Gastroesophageal sphincter (tissue), 4 donors: ENCODE measurements around the gene POLR3K. TPM values are rescaled to one million over a fixed set of nuclear protein-coding genes. Genes with fewer than 3 reads are reported as not detected.

Experiments used
- ATAC-seq: fragments of 150-250 bp; one replicate; pipeline ENCODE4 v1.9.1; 2016; ENCODE audit warnings: mild to moderate bottlenecking, moderate library complexity
- H3K27ac ChIP-seq, 4 donors: fragments of 200-600 bp; sonication (generic) in 3 of 4; 1 replicate in 3 of 4; 2 replicates in 1 of 4; pipeline ENCODE4 v1.5.1; 2016 to 2019
- H3K27me3 ChIP-seq: fragments of 200-600 bp; sonication (generic); one replicate; pipeline ENCODE4 v1.5.1; 2019
- H3K36me3 ChIP-seq, 2 donors: fragments of 200-600 bp; sonication (generic); one replicate each; pipeline ENCODE4 v1.5.1; 2019; ENCODE audit warnings: control low read depth in 1 of 2
- H3K4me1 ChIP-seq, 3 donors: fragments of 200-600 bp; sonication (generic); 1 replicate in 2 of 3; 2 replicates in 1 of 3; pipeline ENCODE4 v1.5.1; 2016 to 2019; ENCODE audit warnings: control low read depth in 2 of 3
- H3K4me3 ChIP-seq, 2 donors: fragments of 200-600 bp; sonication (generic); one replicate each; pipeline ENCODE4 v1.5.1; 2019; ENCODE audit warnings: mild to moderate bottlenecking in 1 of 2, moderate library complexity in 1 of 2
- H3K9me3 ChIP-seq, 3 donors: fragments of 200-600 bp; sonication (generic); one replicate each; pipeline ENCODE4 v1.5.1; 2017 to 2019; ENCODE audit warnings: control low read depth in 2 of 3
- EP300 ChIP-seq: sonication (generic); formaldehyde crosslinking; IDR thresholded peaks from one replicate; pipeline ENCODE4 v1.6.1; 2017; ENCODE audit warnings: antibody characterized with exemption, mild to moderate bottlenecking
- POLR2A ChIP-seq, 2 donors: fragments of 450-650 bp; IDR thresholded peaks; one replicate each; pipeline ENCODE4 v1.6.1; 2017; ENCODE audit warnings: antibody characterized with exemption in 2 of 2, mild to moderate bottlenecking in 2 of 2, moderate library complexity in 1 of 2
- POLR2AphosphoS5 ChIP-seq: sonication (generic); formaldehyde crosslinking; IDR thresholded peaks from one replicate; pipeline ENCODE4 v1.6.1; 2017; ENCODE audit warnings: antibody characterized with exemption
- WGBS, 2 donors: methylation state at CpG; one replicate each; pipeline ENCODE4 v1.1.5; 2018; ENCODE audit warnings: low coverage in 1 of 2; 5-methylcytosine and 5-hydroxymethylcytosine counted together
- total RNA-seq, 4 donors: library from RNA; depleted of rRNA; stranded (reverse); fragments of >200 nt; gene quantifications; one replicate each; pipeline ENCODE4 v1.1.0, GENCODE V29; 2016
- TF ChIP-seq, protein P1 (sequence below), 4 experiments: fragments of 200-600 bp in 2 of 4; fragments of 450-650 bp in 2 of 4; sonication (generic) in 1 of 4; IDR thresholded peaks; one replicate each; pipeline ENCODE4 v1.5.1; 2017 to 2019; ENCODE audit warnings: antibody characterized with exemption in 4 of 4, mild to moderate bottlenecking in 2 of 4, moderate library complexity in 2 of 4

Gene POLR3K
- total RNA-seq = 1 to 10 TPM; 2.6 to 5.1 (median 4.5) TPM

DNA sequence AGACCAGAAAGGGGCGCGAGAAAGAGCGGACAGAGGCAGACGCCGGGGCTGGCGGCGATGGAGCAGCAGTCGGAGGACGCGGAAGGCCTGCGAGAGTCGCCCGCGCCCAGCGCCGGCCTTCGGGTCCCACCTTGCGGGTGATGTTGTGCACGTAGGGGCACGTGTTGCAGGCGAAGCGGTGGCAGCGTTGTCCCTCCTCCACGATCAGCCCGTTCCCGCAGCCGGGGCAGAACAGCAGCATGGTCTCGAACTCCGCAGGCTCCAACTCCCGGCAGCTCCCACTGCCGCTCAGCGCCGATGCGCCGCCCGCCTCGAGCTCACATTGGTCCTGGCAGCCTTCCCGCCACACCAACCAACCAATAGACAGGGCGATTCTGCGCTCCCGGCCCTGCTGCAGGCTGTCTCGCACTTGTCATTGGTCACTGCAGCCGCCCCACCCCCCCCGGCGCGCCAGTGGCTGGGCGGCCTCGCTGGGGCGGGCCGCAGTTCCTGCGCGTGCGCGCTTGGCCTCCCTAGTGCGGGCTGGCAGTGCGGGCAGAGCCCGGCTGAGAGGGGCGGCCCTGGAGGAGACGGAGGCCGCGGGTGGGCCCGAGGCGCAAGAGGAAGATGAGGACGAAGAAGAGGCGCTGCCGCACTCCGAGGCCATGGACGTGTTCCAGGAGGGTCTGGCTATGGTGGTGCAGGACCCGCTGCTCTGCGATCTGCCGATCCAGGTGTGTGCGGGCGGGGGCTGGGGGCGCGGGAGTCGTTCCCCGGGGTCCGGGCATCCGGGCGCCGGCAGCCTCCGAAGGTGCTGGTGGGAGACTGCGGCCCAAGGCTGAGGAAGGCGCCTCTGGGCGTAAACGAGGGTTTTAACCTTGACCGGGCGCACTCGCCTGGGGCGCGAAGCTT is at the start of gene POLR3K, which contains the start of gene SNRNP25:
TSS of gene POLR3K (minus strand) at position 263 of the 891 bp plus-strand sequence. CDS start at position 241, 22 bp downstream.
TSS of gene SNRNP25 (plus strand) at position 483 of the 891 bp plus-strand sequence. CDS start at position 672, 189 bp downstream.
- peak within 1 kb of the TSS; percentile 62 to 71 for H3K4me3 ChIP-seq
- peaks cover 0 to 48% of the 10 kb centered on the region in 2 donors for H3K36me3 ChIP-seq
- H3K4me1 ChIP-seq = peaks cover 0 to 34% (median 0%) of the 10 kb centered on the region in 3 donors
- WGBS, 2 donors = 0 to 1% methylated on average over 10 to 18 of the region's 91 CpGs
- no peaks in the 10 kb centered on the region for H3K27me3 ChIP-seq
- peak within 1 kb of the TSS; percentile 52 to 86 (median 84) for H3K27ac ChIP-seq
- no peaks in the 10 kb centered on the region for H3K9me3 ChIP-seq
- peak; percentile 99 for ATAC-seq
- TF ChIP-seq POLR2A (IDR thresholded peaks at IDR 0.05) (peak; percentile 46 to 72), POLR2AphosphoS5 (peak; percentile 48)
- TF ChIP-seq, protein P1, sequence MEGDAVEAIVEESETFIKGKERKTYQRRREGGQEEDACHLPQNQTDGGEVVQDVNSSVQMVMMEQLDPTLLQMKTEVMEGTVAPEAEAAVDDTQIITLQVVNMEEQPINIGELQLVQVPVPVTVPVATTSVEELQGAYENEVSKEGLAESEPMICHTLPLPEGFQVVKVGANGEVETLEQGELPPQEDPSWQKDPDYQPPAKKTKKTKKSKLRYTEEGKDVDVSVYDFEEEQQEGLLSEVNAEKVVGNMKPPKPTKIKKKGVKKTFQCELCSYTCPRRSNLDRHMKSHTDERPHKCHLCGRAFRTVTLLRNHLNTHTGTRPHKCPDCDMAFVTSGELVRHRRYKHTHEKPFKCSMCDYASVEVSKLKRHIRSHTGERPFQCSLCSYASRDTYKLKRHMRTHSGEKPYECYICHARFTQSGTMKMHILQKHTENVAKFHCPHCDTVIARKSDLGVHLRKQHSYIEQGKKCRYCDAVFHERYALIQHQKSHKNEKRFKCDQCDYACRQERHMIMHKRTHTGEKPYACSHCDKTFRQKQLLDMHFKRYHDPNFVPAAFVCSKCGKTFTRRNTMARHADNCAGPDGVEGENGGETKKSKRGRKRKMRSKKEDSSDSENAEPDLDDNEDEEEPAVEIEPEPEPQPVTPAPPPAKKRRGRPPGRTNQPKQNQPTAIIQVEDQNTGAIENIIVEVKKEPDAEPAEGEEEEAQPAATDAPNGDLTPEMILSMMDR (IDR thresholded peaks at IDR 0.05) = no peak

DNA sequence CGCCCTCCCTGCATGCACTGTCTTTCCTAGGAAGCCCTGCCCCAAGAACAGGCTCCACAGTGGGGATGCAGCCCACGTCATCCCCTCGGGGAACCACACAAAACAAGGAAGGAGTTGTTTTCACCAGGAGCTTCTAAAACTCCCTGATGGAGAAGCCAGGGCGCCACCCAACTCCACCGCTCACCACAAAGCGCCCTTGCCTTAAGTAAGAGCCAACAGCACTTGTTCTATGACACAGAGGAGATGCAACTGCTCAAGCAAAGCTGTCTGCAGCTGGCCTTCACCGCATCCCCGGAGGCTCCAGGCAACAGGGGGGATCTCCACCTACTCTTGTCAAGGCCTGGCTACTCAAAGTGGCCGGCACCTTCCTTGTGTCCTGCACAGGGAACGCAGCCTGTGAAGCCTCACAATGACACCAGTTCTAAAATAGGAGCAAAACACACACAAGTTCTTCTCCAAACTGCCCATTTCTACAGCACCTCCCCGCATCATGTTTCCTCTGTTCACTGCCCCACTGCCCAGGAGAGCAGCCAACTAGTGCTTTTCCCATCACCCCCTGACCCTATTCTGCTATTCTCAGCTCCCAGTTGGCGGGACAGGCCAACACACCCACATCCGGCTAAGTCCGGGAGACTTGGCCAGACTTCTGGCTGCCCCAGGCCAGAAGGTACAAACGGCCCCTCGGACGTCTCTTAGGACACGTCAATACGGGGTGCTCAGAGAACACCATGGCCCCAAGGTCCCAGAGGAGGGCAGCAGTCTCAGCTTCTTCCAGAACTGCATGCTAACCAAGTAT is 48.9 kb upstream of the POLR3K start:
- ATAC-seq = peak; percentile 69
- 36 to 64% methylated on average over 6 to 7 of the region's 19 CpGs for WGBS, 2 donors
- no peak for TF ChIP-seq POLR2A (IDR thresholded peaks at IDR 0.05)
- TF ChIP-seq, protein P1 (IDR thresholded peaks at IDR 0.05) = no peak
- no peak for TF ChIP-seq POLR2AphosphoS5
- TF ChIP-seq EP300 = no peak
- Histone ChIP-seq H3K27ac (peak overlapping the region in 3 of 4 donors; percentile 68 to 75 (median 74)), H3K36me3 (peaks cover 0 to 55% of the 10 kb centered on the region in 2 donors), H3K4me1 (peaks cover 0 to 29% (median 2%) of the 10 kb centered on the region in 3 donors), H3K4me3 (no peak overlapping the region), H3K27me3 (no peaks in the 10 kb centered on the region), H3K9me3 (no peaks in the 10 kb centered on the region)

DNA sequence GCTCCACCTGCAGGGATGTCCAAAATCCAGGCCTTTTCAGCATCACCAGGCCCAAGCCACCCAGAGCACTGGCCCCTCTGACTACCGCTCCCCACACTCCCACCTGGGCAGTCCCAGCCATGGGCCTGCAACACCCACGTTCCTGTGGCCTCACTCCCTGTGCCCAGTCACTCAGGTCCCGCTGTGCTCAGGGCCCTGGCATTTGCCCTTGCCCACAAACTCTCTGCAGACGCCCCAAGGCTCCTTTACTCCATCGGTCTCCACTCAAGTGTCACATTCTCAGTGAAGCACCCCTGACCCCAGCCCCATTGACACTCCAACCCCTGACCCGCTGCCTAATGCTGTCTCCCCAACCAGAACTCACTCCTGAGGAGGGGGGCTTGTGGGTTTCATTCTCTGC is 48.2 kb upstream of the POLR3K start:
- H3K27ac ChIP-seq = peak overlapping the region in 3 of 4 donors; percentile 68 to 75 (median 74)
- no peaks in the 10 kb centered on the region for H3K9me3 ChIP-seq
- H3K4me3 ChIP-seq = no peak overlapping the region
- TF ChIP-seq POLR2A (IDR thresholded peaks at IDR 0.05) = no peak
- TF ChIP-seq, protein P1 (IDR thresholded peaks at IDR 0.05) = no peak
- no peak for TF ChIP-seq EP300
- TF ChIP-seq POLR2AphosphoS5 = no peak
- WGBS, 2 donors = 55 to 100% methylated on average over 2 to 5 of the region's 6 CpGs
- no peaks in the 10 kb centered on the region for H3K27me3 ChIP-seq
- peaks cover 0 to 35% (median 0%) of the 10 kb centered on the region in 3 donors for H3K4me1 ChIP-seq
- H3K36me3 ChIP-seq = peaks cover 0 to 55% of the 10 kb centered on the region in 2 donors
- no peak for ATAC-seq

DNA sequence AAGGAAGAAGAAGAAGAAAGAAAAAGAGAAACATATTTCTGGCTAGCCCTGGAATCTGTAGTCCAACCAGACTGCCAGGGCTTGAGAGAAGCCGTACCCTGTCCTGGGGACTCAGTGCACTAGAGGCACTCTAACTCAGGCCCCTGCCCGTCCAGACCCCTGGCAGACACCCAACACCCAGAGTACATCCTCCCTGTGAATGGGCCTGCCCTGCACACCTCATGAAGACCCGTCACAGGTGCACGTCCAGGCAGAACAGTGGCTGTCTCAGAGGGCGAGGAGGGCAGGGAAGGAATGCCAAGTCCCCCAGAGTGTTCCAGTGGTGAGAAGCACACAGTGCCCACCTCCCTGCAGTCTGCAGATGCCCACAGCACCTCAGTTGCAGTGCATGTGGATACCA is 47.6 kb upstream of the POLR3K start:
- ATAC-seq = no peak
- H3K36me3 ChIP-seq = peaks cover 0 to 52% of the 10 kb centered on the region in 2 donors
- H3K4me3 ChIP-seq = no peak overlapping the region
- WGBS, 2 donors = 60 to 76% methylated on average over 2 to 4 of the region's 5 CpGs
- H3K27ac ChIP-seq = peak overlapping the region in 3 of 4 donors; percentile 37 to 75 (median 68)
- H3K9me3 ChIP-seq = no peaks in the 10 kb centered on the region
- no peak for TF ChIP-seq EP300
- H3K4me1 ChIP-seq = peaks cover 0 to 37% (median 0%) of the 10 kb centered on the region in 3 donors
- no peaks in the 10 kb centered on the region for H3K27me3 ChIP-seq

DNA sequence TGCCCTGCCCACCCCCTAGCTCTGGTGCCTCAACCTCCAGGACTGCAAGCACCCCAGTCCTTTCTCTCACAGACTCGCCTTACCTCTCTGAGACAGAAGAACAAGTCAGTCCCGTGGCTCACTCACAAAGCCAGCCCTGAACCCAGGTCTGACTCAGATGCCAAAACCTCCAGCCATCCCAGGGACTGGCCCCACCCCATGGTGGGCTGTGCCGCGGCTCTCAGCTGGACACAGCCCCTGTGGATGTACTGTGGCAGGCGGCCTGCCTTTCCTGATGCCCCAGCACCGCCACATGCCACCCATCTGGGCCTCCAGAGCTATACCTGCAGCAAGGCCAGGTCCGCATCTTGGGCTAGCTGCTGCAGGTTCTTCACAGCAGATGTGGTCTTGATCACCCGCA is 44.4 kb upstream of the POLR3K start:
- Histone ChIP-seq H3K4me1 (peaks cover 0 to 39% (median 0%) of the 10 kb centered on the region in 3 donors), H3K4me3 (no peak overlapping the region), H3K36me3 (peaks cover 0 to 43% of the 10 kb centered on the region in 2 donors), H3K9me3 (no peaks in the 10 kb centered on the region), H3K27me3 (no peaks in the 10 kb centered on the region), H3K27ac (no peak overlapping the region)
- ATAC-seq = no peak
- no CpG with 5 or more reads among the region's 8 CpGs for WGBS, 2 donors
- TF ChIP-seq, protein P1 (IDR thresholded peaks at IDR 0.05) = no peak
- TF ChIP-seq EP300 = no peak
- no peak for TF ChIP-seq POLR2A (IDR thresholded peaks at IDR 0.05)
- no peak for TF ChIP-seq POLR2AphosphoS5
